Measurements from ENCODE around the gene SLC36A3. TPM values are rescaled to one million over a fixed set of nuclear protein-coding genes. Genes with fewer than 3 reads are reported as not detected.

SLC36A3 gene
- total RNA-seq, 1 donor from 2014 or later: not detected

- Mint-ChIP-seq H3K27me3 (ENCODE audit: unreplicated experiment) (no peaks in the 10 kb centered on the region), H3K9me3 (ENCODE audit: unreplicated experiment) (no peaks in the 10 kb centered on the region), H3K36me3 (ENCODE audit: unreplicated experiment) (peaks cover 19% of the 10 kb centered on the region), H3K4me3 (ENCODE audit: unreplicated experiment) (no peak overlapping the region), H3K27ac (ENCODE audit: unreplicated experiment) (no peak overlapping the region), H3K4me1 (ENCODE audit: unreplicated experiment) (peaks cover 4% of the 10 kb centered on the region)
- DNase-seq (ENCODE audit: extremely low spot score, unreplicated experiment): no peak
- no peak for TF ChIP-seq CTCF (IDR thresholded peaks at IDR 0.05)
These were observed 35.9 kb downstream of the SLC36A3 start for GRCh38 chr5:151267491-151268260.

- no peak overlapping the region for H3K27ac Mint-ChIP-seq (ENCODE audit: unreplicated experiment)
- DNase-seq (ENCODE audit: extremely low spot score, unreplicated experiment): no peak
These were observed 39.5 kb downstream of the SLC36A3 start for GRCh38 chr5:151264113-151264512.

GRCh38 chr5:151262532-151262931 is 41.0 kb downstream of the SLC36A3 start:
- Mint-ChIP-seq H3K9me3 (ENCODE audit: unreplicated experiment) (no peaks in the 10 kb centered on the region), H3K27me3 (ENCODE audit: unreplicated experiment) (no peaks in the 10 kb centered on the region), H3K36me3 (ENCODE audit: unreplicated experiment) (peaks cover 14% of the 10 kb centered on the region), H3K4me1 (ENCODE audit: unreplicated experiment) (peaks cover 4% of the 10 kb centered on the region), H3K27ac (ENCODE audit: unreplicated experiment) (no peak overlapping the region), H3K4me3 (ENCODE audit: unreplicated experiment) (no peak overlapping the region)
- DNase-seq (ENCODE audit: extremely low spot score, unreplicated experiment): no peak
- no peak for TF ChIP-seq CTCF (IDR thresholded peaks at IDR 0.05)

More at GRCh38 chr5:151264113-151264512, 39.5 kb downstream of the SLC36A3 start:
- no peak for TF ChIP-seq CTCF (IDR thresholded peaks at IDR 0.05)
- H3K9me3 Mint-ChIP-seq (ENCODE audit: unreplicated experiment): no peaks in the 10 kb centered on the region
- no peaks in the 10 kb centered on the region for H3K27me3 Mint-ChIP-seq (ENCODE audit: unreplicated experiment)
- no peak overlapping the region for H3K4me3 Mint-ChIP-seq (ENCODE audit: unreplicated experiment)
- H3K36me3 Mint-ChIP-seq (ENCODE audit: unreplicated experiment): peaks cover 19% of the 10 kb centered on the region
- peaks cover 4% of the 10 kb centered on the region for H3K4me1 Mint-ChIP-seq (ENCODE audit: unreplicated experiment)

GRCh38 chr5:151259931-151260330 is 43.6 kb downstream of the SLC36A3 start:
- Mint-ChIP-seq H3K9me3 (ENCODE audit: unreplicated experiment) (no peaks in the 10 kb centered on the region), H3K4me1 (ENCODE audit: unreplicated experiment) (peaks cover 4% of the 10 kb centered on the region), H3K27me3 (ENCODE audit: unreplicated experiment) (no peaks in the 10 kb centered on the region), H3K36me3 (ENCODE audit: unreplicated experiment) (no peaks in the 10 kb centered on the region), H3K4me3 (ENCODE audit: unreplicated experiment) (no peak overlapping the region), H3K27ac (ENCODE audit: unreplicated experiment) (no peak overlapping the region)
- TF ChIP-seq CTCF (IDR thresholded peaks at IDR 0.05): no peak
- DNase-seq (ENCODE audit: extremely low spot score, unreplicated experiment): no peak

- Mint-ChIP-seq H3K4me1 (ENCODE audit: unreplicated experiment) (peaks cover 6% of the 10 kb centered on the region), H3K27ac (ENCODE audit: unreplicated experiment) (no peak overlapping the region)
These were observed 44.8 kb downstream of the SLC36A3 start for GRCh38 chr5:151258816-151259215.

More at GRCh38 chr5:151258816-151259215, 44.8 kb downstream of the SLC36A3 start:
- Mint-ChIP-seq H3K4me3 (ENCODE audit: unreplicated experiment) (no peak overlapping the region), H3K27me3 (ENCODE audit: unreplicated experiment) (no peaks in the 10 kb centered on the region), H3K36me3 (ENCODE audit: unreplicated experiment) (no peaks in the 10 kb centered on the region), H3K9me3 (ENCODE audit: unreplicated experiment) (no peaks in the 10 kb centered on the region)
- TF ChIP-seq CTCF (IDR thresholded peaks at IDR 0.05): no peak
- no peak for DNase-seq (ENCODE audit: extremely low spot score, unreplicated experiment)

All from osteocyte (in vitro differentiated cells).